ENCODE results near the gene TSEN15. TPM values are rescaled to one million over a fixed set of nuclear protein-coding genes. Genes with fewer than 3 reads are reported as not detected.

Gene TSEN15
- total and polyA plus RNA-seq, 2 of the 13 experiments (the other 11 are each of a cell fraction or from before 2014, with no cell fraction given) = 25.6 to 35.8 TPM

GRCh38 chr1:184065559-184065958, 14.0 kb downstream of the TSEN15 start (continued):
- TF ChIP-seq, protein P1, sequence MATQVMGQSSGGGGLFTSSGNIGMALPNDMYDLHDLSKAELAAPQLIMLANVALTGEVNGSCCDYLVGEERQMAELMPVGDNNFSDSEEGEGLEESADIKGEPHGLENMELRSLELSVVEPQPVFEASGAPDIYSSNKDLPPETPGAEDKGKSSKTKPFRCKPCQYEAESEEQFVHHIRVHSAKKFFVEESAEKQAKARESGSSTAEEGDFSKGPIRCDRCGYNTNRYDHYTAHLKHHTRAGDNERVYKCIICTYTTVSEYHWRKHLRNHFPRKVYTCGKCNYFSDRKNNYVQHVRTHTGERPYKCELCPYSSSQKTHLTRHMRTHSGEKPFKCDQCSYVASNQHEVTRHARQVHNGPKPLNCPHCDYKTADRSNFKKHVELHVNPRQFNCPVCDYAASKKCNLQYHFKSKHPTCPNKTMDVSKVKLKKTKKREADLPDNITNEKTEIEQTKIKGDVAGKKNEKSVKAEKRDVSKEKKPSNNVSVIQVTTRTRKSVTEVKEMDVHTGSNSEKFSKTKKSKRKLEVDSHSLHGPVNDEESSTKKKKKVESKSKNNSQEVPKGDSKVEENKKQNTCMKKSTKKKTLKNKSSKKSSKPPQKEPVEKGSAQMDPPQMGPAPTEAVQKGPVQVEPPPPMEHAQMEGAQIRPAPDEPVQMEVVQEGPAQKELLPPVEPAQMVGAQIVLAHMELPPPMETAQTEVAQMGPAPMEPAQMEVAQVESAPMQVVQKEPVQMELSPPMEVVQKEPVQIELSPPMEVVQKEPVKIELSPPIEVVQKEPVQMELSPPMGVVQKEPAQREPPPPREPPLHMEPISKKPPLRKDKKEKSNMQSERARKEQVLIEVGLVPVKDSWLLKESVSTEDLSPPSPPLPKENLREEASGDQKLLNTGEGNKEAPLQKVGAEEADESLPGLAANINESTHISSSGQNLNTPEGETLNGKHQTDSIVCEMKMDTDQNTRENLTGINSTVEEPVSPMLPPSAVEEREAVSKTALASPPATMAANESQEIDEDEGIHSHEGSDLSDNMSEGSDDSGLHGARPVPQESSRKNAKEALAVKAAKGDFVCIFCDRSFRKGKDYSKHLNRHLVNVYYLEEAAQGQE (IDR thresholded peaks at IDR 0.05; ENCODE audit: borderline replicate concordance in 1 of 2, low read depth in 1 of 2, low read length in 2 of 2) = no peak
- no peak for TF ChIP-seq KDM5B (CRISPR knock-in tag; IDR thresholded peaks at IDR 0.05; ENCODE audit: borderline replicate concordance)
- no peak for TF ChIP-seq STAG1 (CRISPR knock-in tag; IDR thresholded peaks at IDR 0.05)
- TF ChIP-seq NCOA5 (CRISPR knock-in tag; IDR thresholded peaks at IDR 0.05) = no peak
- TF ChIP-seq ZFP41 (CRISPR knock-in tag; IDR thresholded peaks at IDR 0.05; ENCODE audit: borderline replicate concordance) = no peak
- no peak for TF ChIP-seq ARID2 (CRISPR knock-in tag; IDR thresholded peaks at IDR 0.05; ENCODE audit: borderline replicate concordance)
- TF ChIP-seq, protein P2, sequence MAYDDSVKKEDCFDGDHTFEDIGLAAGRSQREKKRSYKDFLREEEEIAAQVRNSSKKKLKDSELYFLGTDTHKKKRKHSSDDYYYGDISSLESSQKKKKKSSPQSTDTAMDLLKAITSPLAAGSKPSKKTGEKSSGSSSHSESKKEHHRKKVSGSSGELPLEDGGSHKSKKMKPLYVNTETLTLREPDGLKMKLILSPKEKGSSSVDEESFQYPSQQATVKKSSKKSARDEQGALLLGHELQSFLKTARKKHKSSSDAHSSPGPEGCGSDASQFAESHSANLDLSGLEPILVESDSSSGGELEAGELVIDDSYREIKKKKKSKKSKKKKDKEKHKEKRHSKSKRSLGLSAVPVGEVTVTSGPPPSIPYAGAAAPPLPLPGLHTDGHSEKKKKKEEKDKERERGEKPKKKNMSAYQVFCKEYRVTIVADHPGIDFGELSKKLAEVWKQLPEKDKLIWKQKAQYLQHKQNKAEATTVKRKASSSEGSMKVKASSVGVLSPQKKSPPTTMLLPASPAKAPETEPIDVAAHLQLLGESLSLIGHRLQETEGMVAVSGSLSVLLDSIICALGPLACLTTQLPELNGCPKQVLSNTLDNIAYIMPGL (CRISPR knock-in tag; IDR thresholded peaks at IDR 0.05; ENCODE audit: borderline replicate concordance in 1 of 2, low read depth in 1 of 2) = no peak
- TF ChIP-seq MAZ (IDR thresholded peaks at IDR 0.05; ENCODE audit: borderline replicate concordance, low read depth, low read length) = no peak
- no peak for TF ChIP-seq MAZ (CRISPR knock-in tag; IDR thresholded peaks at IDR 0.05; ENCODE audit: low read depth)

Measured in HepG2 (cell line).